OCI-LY1 (cell line): Measurements from ENCODE around the gene UFD1.

Experiments used
- H2AFZ ChIP-seq: fragments of 200-600 bp; sonication (generic), shearing (Covaris generic); 2 replicates; pipeline ENCODE4 v1.6.0; 2014; ENCODE audit warnings: antibody characterized with exemption, mild to moderate bottlenecking, low read length
- H3F3A ChIP-seq: fragments of 200-600 bp; sonication (generic), shearing (Covaris generic); 2 replicates; pipeline ENCODE4 v1.6.0; 2014; ENCODE audit warnings: mild to moderate bottlenecking, antibody characterized with exemption, low read length, moderate library complexity; ENCODE audit not compliant: insufficient read depth
- H3K27ac ChIP-seq: fragments of 200-600 bp; sonication (generic); 2 replicates; pipeline ENCODE4 v1.5.1; 2014; ENCODE audit warnings: low read length, mixed run types, mild to moderate bottlenecking, low read depth; ENCODE audit not compliant: poor library complexity, severe bottlenecking
- H3K27me3 ChIP-seq: fragments of 200-600 bp; sonication (generic); 2 replicates; pipeline ENCODE4 v1.6.0; 2014; ENCODE audit warnings: antibody characterized with exemption, mild to moderate bottlenecking, low read length, moderate library complexity; ENCODE audit not compliant: insufficient read depth
- H3K36me3 ChIP-seq: fragments of 200-600 bp; sonication (generic); 2 replicates; pipeline ENCODE4 v1.6.1; 2014; ENCODE audit warnings: mild to moderate bottlenecking, antibody characterized with exemption, low read length, moderate library complexity, mixed read lengths; ENCODE audit not compliant: insufficient read depth
- H3K4me1 ChIP-seq: fragments of 200-600 bp; sonication (generic); 2 replicates; pipeline ENCODE4 v1.5.1; 2014; ENCODE audit warnings: mild to moderate bottlenecking, low read length, moderate library complexity; ENCODE audit not compliant: insufficient read depth, severe bottlenecking
- H3K4me2 ChIP-seq: fragments of 200-600 bp; sonication (generic), shearing (Covaris generic); 2 replicates; pipeline ENCODE4 v1.6.1; 2014; ENCODE audit warnings: low read length
- H3K4me3 ChIP-seq: fragments of 200-600 bp; sonication (generic); 2 replicates; pipeline ENCODE4 v1.5.1; 2014; ENCODE audit warnings: low read length, low read depth, mild to moderate bottlenecking, mixed read lengths; ENCODE audit not compliant: poor library complexity, severe bottlenecking
- H3K79me2 ChIP-seq: fragments of 200-600 bp; shearing (Covaris generic); 2 replicates; pipeline ENCODE4 v1.6.1; 2016; ENCODE audit warnings: mixed run types, low read length, mixed read lengths; ENCODE audit not compliant: insufficient read depth
- H3K9ac ChIP-seq: fragments of 200-600 bp; sonication (generic), shearing (Covaris generic); 2 replicates; pipeline ENCODE4 v1.6.1; 2014; ENCODE audit warnings: mild to moderate bottlenecking, low read length, mixed read lengths
- H3K9me2 ChIP-seq: fragments of 200-600 bp; sonication (generic), shearing (Covaris generic); 2 replicates; pipeline ENCODE4 v1.6.1; 2014; ENCODE audit warnings: low read depth, mild to moderate bottlenecking, low read length, mixed read lengths
- H3K9me3 ChIP-seq: fragments of 200-600 bp; shearing (Covaris generic); 2 replicates; pipeline ENCODE4 v1.6.1; 2014; ENCODE audit warnings: low read length, mixed read lengths
- H4K20me1 ChIP-seq: fragments of 200-600 bp; sonication (generic), shearing (Covaris generic); 2 replicates; pipeline ENCODE4 v1.6.0; 2016; ENCODE audit warnings: mild to moderate bottlenecking, low read length; ENCODE audit not compliant: insufficient read depth
- EZH2 ChIP-seq: fragments of 200-600 bp; sonication (generic), shearing (Covaris generic); IDR thresholded peaks from 2 replicates; pipeline ENCODE4 v1.8.0; 2017; ENCODE audit warnings: borderline replicate concordance, mixed run types, mild to moderate bottlenecking, antibody characterized with exemption, low read length, moderate library complexity, mixed read lengths
- TF ChIP-seq, protein P1 (sequence below): fragments of 200-600 bp; sonication (generic), shearing (Covaris generic); IDR thresholded peaks from 2 replicates; pipeline ENCODE4 v1.5.1; 2017; ENCODE audit warnings: mild to moderate bottlenecking, antibody characterized with exemption, low read length, moderate library complexity, mixed read lengths

The UFD1 gene

GRCh38 chr22:19405133-19405532 is 73.9 kb downstream of the UFD1 start:
- H3K79me2 ChIP-seq = no peaks in the 10 kb centered on the region
- no peaks in the 10 kb centered on the region for H3F3A ChIP-seq
- H3K4me1 ChIP-seq = no peaks in the 10 kb centered on the region
- no peak overlapping the region for H3K27ac ChIP-seq
- no peaks in the 10 kb centered on the region for H3K9me2 ChIP-seq
- no peaks in the 10 kb centered on the region for H4K20me1 ChIP-seq
- peaks cover 90% of the 10 kb centered on the region for H3K36me3 ChIP-seq
- H3K27me3 ChIP-seq = no peaks in the 10 kb centered on the region
- H3K9ac ChIP-seq = no peak overlapping the region
- H3K4me3 ChIP-seq = no peak overlapping the region
- H3K4me2 ChIP-seq = no peak overlapping the region
- H3K9me3 ChIP-seq = no peaks in the 10 kb centered on the region
- no peak for TF ChIP-seq EZH2
- TF ChIP-seq, protein P1, sequence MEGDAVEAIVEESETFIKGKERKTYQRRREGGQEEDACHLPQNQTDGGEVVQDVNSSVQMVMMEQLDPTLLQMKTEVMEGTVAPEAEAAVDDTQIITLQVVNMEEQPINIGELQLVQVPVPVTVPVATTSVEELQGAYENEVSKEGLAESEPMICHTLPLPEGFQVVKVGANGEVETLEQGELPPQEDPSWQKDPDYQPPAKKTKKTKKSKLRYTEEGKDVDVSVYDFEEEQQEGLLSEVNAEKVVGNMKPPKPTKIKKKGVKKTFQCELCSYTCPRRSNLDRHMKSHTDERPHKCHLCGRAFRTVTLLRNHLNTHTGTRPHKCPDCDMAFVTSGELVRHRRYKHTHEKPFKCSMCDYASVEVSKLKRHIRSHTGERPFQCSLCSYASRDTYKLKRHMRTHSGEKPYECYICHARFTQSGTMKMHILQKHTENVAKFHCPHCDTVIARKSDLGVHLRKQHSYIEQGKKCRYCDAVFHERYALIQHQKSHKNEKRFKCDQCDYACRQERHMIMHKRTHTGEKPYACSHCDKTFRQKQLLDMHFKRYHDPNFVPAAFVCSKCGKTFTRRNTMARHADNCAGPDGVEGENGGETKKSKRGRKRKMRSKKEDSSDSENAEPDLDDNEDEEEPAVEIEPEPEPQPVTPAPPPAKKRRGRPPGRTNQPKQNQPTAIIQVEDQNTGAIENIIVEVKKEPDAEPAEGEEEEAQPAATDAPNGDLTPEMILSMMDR = no peak
- no peak overlapping the region for H2AFZ ChIP-seq

DNA sequence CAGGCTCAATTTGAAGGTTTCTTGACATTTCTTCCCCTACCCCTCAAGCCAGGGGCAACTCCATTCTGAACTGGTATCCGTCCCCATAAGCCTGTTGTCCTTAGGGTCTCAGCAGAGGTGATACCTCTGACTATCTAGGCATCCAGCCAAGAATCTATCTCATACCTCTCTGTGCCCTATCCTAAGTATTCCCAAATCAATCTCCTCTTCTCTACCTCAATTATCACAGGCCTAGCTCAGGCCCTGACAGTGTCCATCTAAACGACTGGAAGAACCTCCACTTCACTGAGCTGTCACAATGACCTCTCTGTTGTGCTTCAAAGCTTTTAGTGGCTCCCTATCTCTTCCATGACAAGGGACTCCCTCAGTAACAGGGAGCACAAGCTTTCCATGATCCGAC is 74.3 kb downstream of the UFD1 start:
- H3K79me2 ChIP-seq = no peaks in the 10 kb centered on the region
- H2AFZ ChIP-seq = no peak overlapping the region
- no peaks in the 10 kb centered on the region for H3K9me2 ChIP-seq
- H4K20me1 ChIP-seq = no peaks in the 10 kb centered on the region
- H3K36me3 ChIP-seq = peaks cover 90% of the 10 kb centered on the region
- H3K9ac ChIP-seq = no peak overlapping the region
- H3K27ac ChIP-seq = no peak overlapping the region
- no peaks in the 10 kb centered on the region for H3K27me3 ChIP-seq
- no peaks in the 10 kb centered on the region for H3K9me3 ChIP-seq
- no peak for TF ChIP-seq EZH2
- TF ChIP-seq, protein P1 = no peak
- H3K4me1 ChIP-seq = no peaks in the 10 kb centered on the region
- no peak overlapping the region for H3K4me2 ChIP-seq
- no peaks in the 10 kb centered on the region for H3F3A ChIP-seq
- no peak overlapping the region for H3K4me3 ChIP-seq

GRCh38 chr22:19402642-19403191 is 76.3 kb downstream of the UFD1 start:
- no peak overlapping the region for H3K27ac ChIP-seq
- H3K9me3 ChIP-seq = no peaks in the 10 kb centered on the region
- no peak overlapping the region for H2AFZ ChIP-seq
- H3K9ac ChIP-seq = no peak overlapping the region
- H3F3A ChIP-seq = no peaks in the 10 kb centered on the region
- H3K9me2 ChIP-seq = no peaks in the 10 kb centered on the region
- peaks cover 89% of the 10 kb centered on the region for H3K36me3 ChIP-seq
- TF ChIP-seq, protein P1 = no peak
- TF ChIP-seq EZH2 = no peak
- H3K27me3 ChIP-seq = no peaks in the 10 kb centered on the region
- H3K4me1 ChIP-seq = no peaks in the 10 kb centered on the region
- H3K79me2 ChIP-seq = no peaks in the 10 kb centered on the region
- no peak overlapping the region for H3K4me2 ChIP-seq
- H3K4me3 ChIP-seq = no peak overlapping the region
- H4K20me1 ChIP-seq = no peaks in the 10 kb centered on the region
